Measurements from ENCODE around the gene AMER1.
"Not testable (repeated sequence)": the region's sequence is repeated elsewhere in the genome, so short reads cannot be mapped to it uniquely, and the experiment has no call there.

DNA sequence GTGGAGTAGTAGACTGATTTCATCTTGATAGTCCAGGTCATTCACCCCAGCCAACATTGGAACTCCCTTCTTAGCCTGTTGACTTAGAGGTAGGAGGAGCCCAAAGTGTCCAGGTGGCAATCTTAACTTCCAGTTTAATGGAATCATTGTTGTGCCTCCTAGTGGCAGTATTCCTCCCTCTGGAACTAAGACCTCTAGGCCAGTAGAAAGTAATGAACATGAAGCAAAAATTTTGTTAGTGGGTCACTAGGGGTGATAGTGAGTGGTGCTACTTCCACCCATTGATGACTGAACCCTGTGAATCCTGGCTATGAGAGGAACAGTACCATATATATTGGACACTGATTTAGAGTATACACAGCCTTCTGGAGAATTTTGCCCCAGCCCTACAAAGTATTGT lies 8.5 kb upstream of the AMER1 start:
- TF ChIP-seq, protein P1, sequence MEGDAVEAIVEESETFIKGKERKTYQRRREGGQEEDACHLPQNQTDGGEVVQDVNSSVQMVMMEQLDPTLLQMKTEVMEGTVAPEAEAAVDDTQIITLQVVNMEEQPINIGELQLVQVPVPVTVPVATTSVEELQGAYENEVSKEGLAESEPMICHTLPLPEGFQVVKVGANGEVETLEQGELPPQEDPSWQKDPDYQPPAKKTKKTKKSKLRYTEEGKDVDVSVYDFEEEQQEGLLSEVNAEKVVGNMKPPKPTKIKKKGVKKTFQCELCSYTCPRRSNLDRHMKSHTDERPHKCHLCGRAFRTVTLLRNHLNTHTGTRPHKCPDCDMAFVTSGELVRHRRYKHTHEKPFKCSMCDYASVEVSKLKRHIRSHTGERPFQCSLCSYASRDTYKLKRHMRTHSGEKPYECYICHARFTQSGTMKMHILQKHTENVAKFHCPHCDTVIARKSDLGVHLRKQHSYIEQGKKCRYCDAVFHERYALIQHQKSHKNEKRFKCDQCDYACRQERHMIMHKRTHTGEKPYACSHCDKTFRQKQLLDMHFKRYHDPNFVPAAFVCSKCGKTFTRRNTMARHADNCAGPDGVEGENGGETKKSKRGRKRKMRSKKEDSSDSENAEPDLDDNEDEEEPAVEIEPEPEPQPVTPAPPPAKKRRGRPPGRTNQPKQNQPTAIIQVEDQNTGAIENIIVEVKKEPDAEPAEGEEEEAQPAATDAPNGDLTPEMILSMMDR (conservative IDR thresholded peaks at IDR 0.05; ENCODE audit: low read depth, low read length), result not testable (repeated sequence)
- TF ChIP-seq EZH2phosphoT487 (IDR thresholded peaks at IDR 0.05; ENCODE audit: borderline replicate concordance, low read length); EZH2 (IDR thresholded peaks at IDR 0.05; ENCODE audit: low read length, unreplicated experiment): not testable (repeated sequence)

Measured in PC-3 (cell line).